ENCODE results near the gene NAA38.
A peak's percentile ranks its signal among the peaks of the same experiment; 100 is the strongest.
"Not testable (repeated sequence)": the region's sequence is repeated elsewhere in the genome, so short reads cannot be mapped to it uniquely, and the experiment has no call there.

Gene NAA38

GRCh38 chr17:7881276-7882054 is 24.1 kb upstream of the NAA38 start:
- peak; percentile 19 to 29 for DNase-seq

- DNase-seq, result no peak
Measured at GRCh38 chr17:7880076-7880868, 22.9 kb upstream of the NAA38 start.

GRCh38 chr17:7878234-7878633 is 20.9 kb upstream of the NAA38 start:
- no peak for DNase-seq

GRCh38 chr17:7875804-7876370 is 18.5 kb upstream of the NAA38 start:
- DNase-seq, result no peak

- DNase-seq, result no peak
Measured at GRCh38 chr17:7873051-7873450, 15.7 kb upstream of the NAA38 start.

GRCh38 chr17:7867881-7868329 is 10.5 kb upstream of the NAA38 start:
- DNase-seq, result no peak

- no peak for DNase-seq
Measured at GRCh38 chr17:7864995-7865650, 7.8 kb upstream of the NAA38 start.

- DNase-seq, result not testable (repeated sequence)
Measured at GRCh38 chr17:7864384-7864783, 7.0 kb upstream of the NAA38 start.

GRCh38 chr17:7862692-7863437 is 5.5 kb upstream of the NAA38 start:
- DNase-seq, result peak; percentile 20 to 47

- DNase-seq, result no peak
Measured at GRCh38 chr17:7859028-7859427, 1.7 kb upstream of the NAA38 start.

GRCh38 chr17:7858522-7858810 is 1.1 kb upstream of the NAA38 start:
- DNase-seq, result no peak

GRCh38 chr17:7857713-7858521 is 558 bp upstream of the NAA38 start, which contains the start of gene CYB5D1:
CYB5D1 (plus strand) TSS chr17:7858003; CDS start chr17:7858135, 132 bp downstream.
- DNase-seq, result peak; percentile 89 to 99

- DNase-seq, result no peak
Measured at GRCh38 chr17:7856011-7856810, 1.1 kb downstream of the NAA38 start.

GRCh38 chr17:7855660-7856010 is 1.7 kb downstream of the NAA38 start:
- DNase-seq, result no peak

GRCh38 chr17:7854851-7855659 is 2.3 kb downstream of the NAA38 start, which contains the start of gene TMEM88:
TMEM88 (plus strand) TSS chr17:7855066; CDS start chr17:7855075, 9 bp downstream.
- no peak for DNase-seq

- DNase-seq, result no peak
Measured at GRCh38 chr17:7854078-7854777, 3.1 kb downstream of the NAA38 start.

- no peak for DNase-seq
Measured at GRCh38 chr17:7853691-7854038, 3.7 kb downstream of the NAA38 start.

GRCh38 chr17:7852919-7853690 is 4.3 kb downstream of the NAA38 start:
- DNase-seq, result no peak
